ENCODE measurements around the gene ARFRP1.

- TF ChIP-seq POLR2A (IDR thresholded peaks at IDR 0.05) (no peak), POLR2AphosphoS5 (IDR thresholded peaks at IDR 0.05) (no peak)
- TF ChIP-seq, protein P1, sequence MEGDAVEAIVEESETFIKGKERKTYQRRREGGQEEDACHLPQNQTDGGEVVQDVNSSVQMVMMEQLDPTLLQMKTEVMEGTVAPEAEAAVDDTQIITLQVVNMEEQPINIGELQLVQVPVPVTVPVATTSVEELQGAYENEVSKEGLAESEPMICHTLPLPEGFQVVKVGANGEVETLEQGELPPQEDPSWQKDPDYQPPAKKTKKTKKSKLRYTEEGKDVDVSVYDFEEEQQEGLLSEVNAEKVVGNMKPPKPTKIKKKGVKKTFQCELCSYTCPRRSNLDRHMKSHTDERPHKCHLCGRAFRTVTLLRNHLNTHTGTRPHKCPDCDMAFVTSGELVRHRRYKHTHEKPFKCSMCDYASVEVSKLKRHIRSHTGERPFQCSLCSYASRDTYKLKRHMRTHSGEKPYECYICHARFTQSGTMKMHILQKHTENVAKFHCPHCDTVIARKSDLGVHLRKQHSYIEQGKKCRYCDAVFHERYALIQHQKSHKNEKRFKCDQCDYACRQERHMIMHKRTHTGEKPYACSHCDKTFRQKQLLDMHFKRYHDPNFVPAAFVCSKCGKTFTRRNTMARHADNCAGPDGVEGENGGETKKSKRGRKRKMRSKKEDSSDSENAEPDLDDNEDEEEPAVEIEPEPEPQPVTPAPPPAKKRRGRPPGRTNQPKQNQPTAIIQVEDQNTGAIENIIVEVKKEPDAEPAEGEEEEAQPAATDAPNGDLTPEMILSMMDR (IDR thresholded peaks at IDR 0.05) = no peak
These were observed 3.4 kb upstream of the ARFRP1 start for GRCh38 chr20:63711085-63711645.
